IPS-NIHi11 (cell line): ENCODE results near the gene PCBP4.

Experiments used
- DNase-seq: peaks from one replicate; pipeline ENCODE4 v3.0.0; 2012; ENCODE audit warnings: mixed read lengths, low spot score

The PCBP4 gene

GRCh38 chr3:51967384-51968169, at the start of gene PCBP4:
PCBP4 (minus strand) TSS chr3:51967454; CDS start chr3:51961240, 6,214 bp downstream.
- peak; percentile 83 for DNase-seq

GRCh38 chr3:52015438-52016228, 48.4 kb upstream of the PCBP4 start:
- DNase-seq, result no peak

DNA sequence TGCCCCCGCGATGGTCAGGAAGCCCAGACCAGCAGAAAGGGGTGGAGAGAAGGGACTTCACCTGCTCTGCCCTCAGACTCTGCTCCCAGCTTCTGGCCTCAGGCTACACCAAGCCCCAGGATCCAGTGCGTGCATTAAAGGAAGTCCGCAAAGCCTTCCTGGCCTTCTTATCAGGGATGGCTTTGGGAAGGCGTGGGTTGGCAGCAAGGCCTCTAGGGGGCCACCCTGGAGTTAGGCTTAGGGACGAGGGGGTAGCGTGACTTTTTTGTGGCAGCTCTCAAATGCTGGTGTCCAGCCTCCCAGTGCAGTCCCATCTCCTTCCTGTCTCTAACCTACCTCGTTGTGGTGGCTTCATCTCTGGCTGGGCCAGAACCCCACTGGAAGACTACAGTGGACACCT, 47.4 kb upstream of the PCBP4 start:
- peak; percentile 78 for DNase-seq

GRCh38 chr3:52013802-52014598, 46.7 kb upstream of the PCBP4 start:
- DNase-seq, result no peak

DNA sequence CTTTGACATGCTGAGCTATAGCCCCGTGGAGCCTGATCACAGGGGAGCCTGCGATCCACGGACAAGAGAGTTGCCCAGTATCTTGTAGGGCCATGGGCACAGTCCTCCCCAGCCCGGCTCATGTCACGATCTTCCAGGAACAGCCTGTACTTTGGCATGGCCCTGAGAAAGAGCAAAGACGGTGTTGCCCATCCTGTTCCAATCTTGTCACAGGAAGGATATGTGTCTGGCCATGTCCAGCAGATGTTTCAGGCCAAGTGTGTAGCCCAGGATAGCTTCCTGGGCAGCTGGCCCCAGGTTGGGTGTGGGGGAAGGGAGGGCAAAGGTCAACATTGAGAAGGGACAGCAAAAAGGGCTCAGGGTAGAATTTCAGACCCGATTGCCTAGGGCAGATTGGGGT, 45.4 kb upstream of the PCBP4 start:
- no peak for DNase-seq

GRCh38 chr3:52010431-52010830, 43.2 kb upstream of the PCBP4 start:
- DNase-seq, result no peak

GRCh38 chr3:52007291-52007690, 40.0 kb upstream of the PCBP4 start:
- no peak for DNase-seq

GRCh38 chr3:52006820-52007133, 39.5 kb upstream of the PCBP4 start:
- no peak for DNase-seq

DNA sequence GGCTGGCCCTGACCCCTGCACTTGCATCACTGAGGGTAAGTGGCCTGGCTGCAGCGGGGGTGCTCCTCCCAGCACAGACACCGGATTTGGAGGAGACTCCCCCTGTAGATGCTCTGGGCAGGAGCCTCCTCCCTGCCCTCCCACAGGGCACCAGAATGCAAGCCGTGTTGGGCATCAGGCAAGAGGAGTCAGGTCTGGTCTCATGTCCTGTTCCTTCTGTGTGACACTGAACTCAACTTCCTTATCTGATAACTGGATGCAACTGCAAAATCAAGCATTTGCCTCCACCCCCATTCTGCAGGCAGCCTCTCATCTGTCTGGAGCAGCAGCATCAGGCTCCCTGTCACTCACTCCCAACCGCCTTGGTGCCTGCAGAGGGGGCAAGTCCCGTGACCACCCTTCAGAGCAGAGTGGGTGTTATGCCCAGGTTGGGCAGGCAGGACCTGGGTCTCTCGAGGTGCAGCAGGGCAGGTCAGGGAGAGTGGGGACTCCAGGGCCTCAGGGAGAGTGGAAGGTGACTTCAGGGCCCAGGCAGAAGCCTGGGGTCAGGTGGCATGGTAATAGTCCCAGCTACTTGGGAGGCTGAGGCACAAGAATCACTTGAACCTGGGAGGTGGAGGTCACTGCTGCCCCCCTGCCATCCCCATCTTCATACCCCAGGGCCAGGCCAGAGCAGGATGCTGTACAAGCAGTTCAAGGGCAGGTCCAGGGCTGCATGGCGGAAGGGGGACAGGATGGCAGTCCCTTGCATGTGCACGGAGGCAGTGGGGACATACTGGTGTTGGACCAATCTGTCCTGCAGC, 39.0 kb upstream of the PCBP4 start:
- DNase-seq, result no peak

GRCh38 chr3:52005571-52005986, 38.3 kb upstream of the PCBP4 start:
- DNase-seq, result peak; percentile 86

DNA sequence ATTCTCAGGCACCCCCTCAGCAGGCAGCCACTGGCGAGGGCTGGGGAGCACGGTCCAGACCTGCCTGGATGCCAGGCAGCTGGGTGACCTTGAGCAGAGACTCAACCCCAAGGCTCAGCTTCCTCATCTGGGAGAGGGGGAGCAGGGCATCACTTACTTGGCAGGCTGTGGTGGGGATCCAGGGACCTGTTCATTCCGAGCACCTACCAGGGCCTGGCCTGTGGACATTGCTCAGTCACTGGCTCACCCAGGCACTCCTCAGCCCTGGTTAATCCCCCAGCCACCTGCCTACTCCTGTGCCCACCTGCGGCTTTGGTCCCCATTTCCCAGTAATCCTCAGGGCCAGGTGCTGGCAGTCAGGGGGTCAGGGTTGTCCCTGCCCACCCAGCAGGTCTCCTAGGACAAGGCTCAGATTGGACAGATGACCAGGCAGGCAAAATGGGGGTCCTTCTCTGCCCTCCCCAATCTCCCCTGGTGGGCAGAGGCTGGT, 37.7 kb upstream of the PCBP4 start:
- DNase-seq, result no peak

- peak; percentile 64 for DNase-seq
Observed at GRCh38 chr3:52004163-52004787, 37.0 kb upstream of the PCBP4 start.

- DNase-seq, result no peak
Observed at GRCh38 chr3:52002748-52003147, 35.5 kb upstream of the PCBP4 start.

DNA sequence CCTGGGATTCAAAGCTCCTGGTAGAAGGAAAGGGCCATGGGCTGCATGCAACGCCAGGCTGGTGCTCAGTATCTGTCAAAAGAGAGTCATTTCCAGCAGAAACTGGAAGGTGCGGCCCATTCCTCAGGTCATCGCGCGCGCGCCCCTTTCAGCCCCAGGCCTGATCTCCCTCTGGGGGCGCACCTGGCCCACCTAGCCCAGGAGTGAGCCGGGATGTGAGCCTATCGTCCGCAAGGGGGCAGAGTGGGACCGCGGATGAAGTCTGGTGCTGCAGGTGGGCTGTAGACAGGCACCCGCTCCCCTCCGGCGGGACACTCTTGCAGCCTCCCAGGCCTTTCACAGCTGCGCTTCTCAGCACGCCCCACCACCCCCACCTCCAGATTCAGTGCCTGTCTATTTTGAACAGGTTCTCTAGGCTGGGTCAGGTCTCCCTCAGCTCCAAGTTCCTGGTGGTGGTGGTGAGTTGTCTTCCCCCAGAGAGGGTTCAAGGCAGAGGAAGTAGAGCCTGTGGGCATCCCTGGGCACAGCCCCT, 34.3 kb upstream of the PCBP4 start:
- DNase-seq, result peak; percentile 95

GRCh38 chr3:51999846-52000245, 32.6 kb upstream of the PCBP4 start:
- DNase-seq, result no peak

GRCh38 chr3:51998774-51999173, 31.5 kb upstream of the PCBP4 start:
- no peak for DNase-seq

DNA sequence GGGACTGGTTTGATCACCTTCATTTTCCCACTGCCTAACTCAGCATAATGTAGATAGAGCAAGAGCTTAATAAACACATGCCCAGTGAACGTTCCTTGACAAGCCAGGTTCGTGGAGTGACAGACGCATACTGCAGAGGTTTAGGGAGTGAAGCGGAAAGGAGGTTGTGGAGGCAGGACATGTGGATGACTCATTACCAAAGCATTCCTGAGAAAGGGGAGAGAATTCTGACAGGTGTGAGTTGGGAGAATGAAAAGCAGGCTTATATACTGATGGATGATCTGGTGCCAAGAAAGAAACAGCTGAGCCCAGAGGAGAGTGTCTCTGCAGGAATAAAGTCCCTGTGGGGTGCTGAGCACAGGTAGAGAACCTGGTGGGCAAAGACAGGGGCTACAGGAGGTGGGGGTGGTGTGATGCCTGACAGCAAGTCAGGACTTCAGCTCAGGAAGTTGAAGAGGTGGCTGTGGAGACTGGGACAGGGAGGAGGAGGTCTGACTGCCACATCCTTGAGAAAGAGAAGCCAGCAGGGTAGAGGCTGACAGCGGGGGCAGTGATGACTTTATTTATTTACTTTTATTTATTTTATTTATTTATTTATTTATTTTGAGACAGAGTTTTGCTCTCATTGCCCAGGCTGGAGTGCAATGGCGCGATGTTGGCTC, 30.8 kb upstream of the PCBP4 start:
- no peak for DNase-seq

DNA sequence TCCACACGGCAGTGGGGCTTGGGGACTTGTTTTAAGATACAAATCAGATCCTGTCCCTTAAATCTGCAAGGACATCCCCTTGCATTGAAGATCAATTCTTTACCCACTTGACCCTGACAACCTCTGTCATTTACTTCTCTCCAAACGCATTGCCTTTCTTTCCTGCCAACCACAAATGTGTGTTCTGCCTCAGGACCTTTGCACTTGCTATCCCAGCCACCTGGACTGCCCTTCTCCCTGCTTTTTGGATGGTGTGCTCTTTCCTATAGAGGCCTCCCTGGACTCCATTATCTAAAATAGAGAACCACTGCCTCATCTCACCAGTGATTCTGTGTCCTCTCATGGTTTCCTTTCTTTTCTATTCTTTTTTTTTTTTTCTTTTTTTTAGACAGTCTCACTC, 29.9 kb upstream of the PCBP4 start:
- DNase-seq, result no peak

DNA sequence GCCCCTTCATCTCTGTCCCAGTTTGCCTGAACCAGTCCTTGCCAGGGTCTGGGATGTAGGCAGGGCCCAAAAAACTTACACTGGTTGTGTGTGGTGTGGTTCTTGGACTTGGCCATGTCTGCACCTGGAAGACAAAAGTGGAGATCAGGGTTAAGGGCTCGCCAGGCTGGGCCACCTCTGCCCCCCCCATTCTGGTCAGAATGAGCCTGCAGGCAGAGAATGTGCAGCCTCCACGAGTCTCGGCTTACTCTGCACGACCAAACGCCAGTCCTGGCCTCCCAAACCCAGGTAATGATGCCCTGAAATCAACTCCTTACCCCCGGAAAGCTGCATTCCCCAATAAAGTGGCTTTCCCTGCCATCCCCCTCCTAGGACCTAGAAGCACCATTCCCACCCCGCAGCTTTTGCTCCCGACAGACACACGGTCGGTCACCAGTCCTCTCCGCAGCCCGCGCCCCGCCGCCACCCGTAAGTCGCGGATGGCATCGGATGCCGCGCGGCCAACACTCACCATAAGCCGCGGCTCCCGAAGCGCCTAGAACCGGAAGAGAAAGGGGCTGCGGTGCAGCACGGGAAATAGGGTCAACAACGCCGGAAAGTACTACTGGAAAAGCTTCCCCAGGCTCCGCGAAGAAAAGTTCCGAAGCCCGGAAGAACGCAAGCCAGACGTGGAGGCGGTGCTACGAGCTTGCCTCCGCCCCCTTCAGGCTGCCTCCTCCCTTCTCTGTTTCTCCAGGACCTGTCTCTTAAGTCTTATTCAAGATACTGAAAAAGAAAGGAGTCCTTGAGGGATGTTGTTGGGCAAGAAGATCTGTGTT, 28.3 kb upstream of the PCBP4 start, which contains the start of gene RPL29:
TSS of gene RPL29 (minus strand) at position 550 of the 818 bp plus-strand sequence. CDS start at position 116, 434 bp downstream.
- peak; percentile 90 for DNase-seq
